Transverse colon (tissue), 4 donors: ENCODE measurements around the gene ARX.

Source experiments
- CTCF ChIP-seq, 5 experiments: fragments of 200-600 bp in 3 of 5; fragments of 450-650 bp in 2 of 5; sonication (generic) in 3 of 5; IDR thresholded peaks; 1 replicate in 2 of 5; 2 replicates in 3 of 5; pipeline ENCODE4 v1.5.1; 2016 to 2017; ENCODE audit warnings: antibody characterized with exemption in 5 of 5, inconsistent platforms in 3 of 5, mild to moderate bottlenecking in 2 of 5, moderate library complexity in 1 of 5
- EP300 ChIP-seq: sonication (generic); formaldehyde crosslinking; IDR thresholded peaks from one replicate; pipeline ENCODE4 v1.6.1; 2017; ENCODE audit warnings: antibody characterized with exemption, low read depth
- POLR2A ChIP-seq: fragments of 450-650 bp; IDR thresholded peaks from one replicate; pipeline ENCODE4 v1.6.1; 2016; ENCODE audit warnings: antibody characterized with exemption, mild to moderate bottlenecking, moderate library complexity
- POLR2AphosphoS5 ChIP-seq, 3 donors: sonication (generic); formaldehyde crosslinking; IDR thresholded peaks; one replicate each; pipeline ENCODE4 v1.6.1; 2016; ENCODE audit warnings: antibody characterized with exemption in 3 of 3

- TF ChIP-seq CTCF (IDR thresholded peaks at IDR 0.05): no peak
- TF ChIP-seq POLR2AphosphoS5 (IDR thresholded peaks at IDR 0.05): no peak
- TF ChIP-seq POLR2A: no peak
- no peak for TF ChIP-seq EP300
These were observed 33.3 kb downstream of the ARX start for GRCh38 chrX:24982306-24982965.
